ENCODE measurements around the gene SLC47A2.

DNA sequence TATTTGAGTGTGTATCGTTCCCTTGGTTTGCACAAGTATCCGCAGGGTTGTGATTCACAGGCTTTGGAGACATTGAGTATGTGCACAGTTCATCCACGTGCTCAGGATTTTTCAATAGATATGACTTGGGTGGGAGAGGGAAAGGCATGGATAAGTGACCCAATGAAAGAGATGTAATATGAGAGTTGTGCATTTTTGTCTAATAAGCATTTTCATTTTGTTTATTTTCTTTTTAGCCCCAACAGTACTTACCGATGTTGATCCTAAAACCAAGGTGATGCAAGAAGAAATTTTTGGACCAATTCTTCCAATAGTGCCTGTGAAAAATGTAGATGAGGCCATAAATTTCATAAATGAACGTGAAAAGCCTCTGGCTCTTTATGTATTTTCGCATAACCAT is 53.3 kb downstream of the SLC47A2 start:
- TF ChIP-seq, protein P1, sequence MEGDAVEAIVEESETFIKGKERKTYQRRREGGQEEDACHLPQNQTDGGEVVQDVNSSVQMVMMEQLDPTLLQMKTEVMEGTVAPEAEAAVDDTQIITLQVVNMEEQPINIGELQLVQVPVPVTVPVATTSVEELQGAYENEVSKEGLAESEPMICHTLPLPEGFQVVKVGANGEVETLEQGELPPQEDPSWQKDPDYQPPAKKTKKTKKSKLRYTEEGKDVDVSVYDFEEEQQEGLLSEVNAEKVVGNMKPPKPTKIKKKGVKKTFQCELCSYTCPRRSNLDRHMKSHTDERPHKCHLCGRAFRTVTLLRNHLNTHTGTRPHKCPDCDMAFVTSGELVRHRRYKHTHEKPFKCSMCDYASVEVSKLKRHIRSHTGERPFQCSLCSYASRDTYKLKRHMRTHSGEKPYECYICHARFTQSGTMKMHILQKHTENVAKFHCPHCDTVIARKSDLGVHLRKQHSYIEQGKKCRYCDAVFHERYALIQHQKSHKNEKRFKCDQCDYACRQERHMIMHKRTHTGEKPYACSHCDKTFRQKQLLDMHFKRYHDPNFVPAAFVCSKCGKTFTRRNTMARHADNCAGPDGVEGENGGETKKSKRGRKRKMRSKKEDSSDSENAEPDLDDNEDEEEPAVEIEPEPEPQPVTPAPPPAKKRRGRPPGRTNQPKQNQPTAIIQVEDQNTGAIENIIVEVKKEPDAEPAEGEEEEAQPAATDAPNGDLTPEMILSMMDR (IDR thresholded peaks at IDR 0.05; ENCODE audit: low read depth, low read length) = no peak
- TF ChIP-seq EZH2phosphoT487 (IDR thresholded peaks at IDR 0.05; ENCODE audit: low read depth) = no peak
